OCI-LY3 (cell line): ENCODE measurements around the gene BRCA1.
"Not testable (repeated sequence)": the region's sequence is repeated elsewhere in the genome, so short reads cannot be mapped to it uniquely, and the experiment has no call there.

Experiments used
- H2AFZ ChIP-seq: fragments of 200-600, 300-600 bp; shearing (Covaris generic); 2 replicates; pipeline ENCODE4 v1.6.0; 2014; ENCODE audit warnings: antibody characterized with exemption, low read depth, low read length
- H3K27ac ChIP-seq: fragments of 200-600, 300-600 bp; sonication (generic); 2 replicates; pipeline ENCODE4 v1.5.1; 2014; ENCODE audit warnings: mild to moderate bottlenecking, low read length, moderate library complexity, mixed read lengths
- H3K27me3 ChIP-seq: fragments of 200-600, 300-600 bp; sonication (generic); 2 replicates; pipeline ENCODE4 v1.6.1; 2014; ENCODE audit warnings: low read depth, low read length, mixed read lengths
- H3K36me3 ChIP-seq: fragments of 200-600, 300-600 bp; sonication (generic); replicated peaks from 2 replicates; pipeline ENCODE3; 2014; ENCODE audit warnings: low read depth, low read length, mixed read lengths
- H3K4me1 ChIP-seq: fragments of 300-600, 200-600 bp; sonication (generic); 2 replicates; pipeline ENCODE4 v1.6.1; 2014; ENCODE audit warnings: low read length, mixed read lengths
- H3K4me2 ChIP-seq: fragments of 200-600, 300-600 bp; sonication (generic); 2 replicates; pipeline ENCODE4 v1.6.1; 2014; ENCODE audit warnings: low read length, mixed read lengths
- H3K4me3 ChIP-seq: fragments of 300-600, 200-600 bp; sonication (generic); 2 replicates; pipeline ENCODE4 v1.5.1; 2014; ENCODE audit warnings: antibody characterized with exemption, mild to moderate bottlenecking, low read length, moderate library complexity
- H3K79me2 ChIP-seq: fragments of 300-600, 200-600 bp; shearing (Covaris generic); 2 replicates; pipeline ENCODE4 v1.6.1; 2014; ENCODE audit warnings: mild to moderate bottlenecking, low read length, mixed read lengths
- H3K9ac ChIP-seq: fragments of 300-600, 200-600 bp; shearing (Covaris generic); 2 replicates; pipeline ENCODE4 v1.6.0; 2014; ENCODE audit warnings: mild to moderate bottlenecking, low read length, moderate library complexity
- H3K9me3 ChIP-seq: fragments of 200-600, 300-600 bp; shearing (Covaris generic); 2 replicates; pipeline ENCODE4 v1.6.1; 2014; ENCODE audit warnings: low read length, mixed read lengths; ENCODE audit not compliant: insufficient read depth
- H4K20me1 ChIP-seq: fragments of 200-600, 300-600 bp; sonication (generic); 2 replicates; pipeline ENCODE4 v1.6.1; 2016; ENCODE audit warnings: low read length, mixed read lengths; ENCODE audit not compliant: insufficient read depth
- EZH2phosphoT487 ChIP-seq: fragments of 200-600 bp; shearing (Covaris generic); IDR thresholded peaks from 2 replicates; pipeline ENCODE4 v1.6.1; 2018; ENCODE audit warnings: antibody characterized with exemption, mixed run types, low read depth
- TF ChIP-seq, protein P1 (sequence below): fragments of 200-600, 300-600 bp; sonication (generic); IDR thresholded peaks from 2 replicates; pipeline ENCODE4 v1.5.1; 2014; ENCODE audit warnings: antibody characterized with exemption, low read length, low read depth

The BRCA1 gene

DNA sequence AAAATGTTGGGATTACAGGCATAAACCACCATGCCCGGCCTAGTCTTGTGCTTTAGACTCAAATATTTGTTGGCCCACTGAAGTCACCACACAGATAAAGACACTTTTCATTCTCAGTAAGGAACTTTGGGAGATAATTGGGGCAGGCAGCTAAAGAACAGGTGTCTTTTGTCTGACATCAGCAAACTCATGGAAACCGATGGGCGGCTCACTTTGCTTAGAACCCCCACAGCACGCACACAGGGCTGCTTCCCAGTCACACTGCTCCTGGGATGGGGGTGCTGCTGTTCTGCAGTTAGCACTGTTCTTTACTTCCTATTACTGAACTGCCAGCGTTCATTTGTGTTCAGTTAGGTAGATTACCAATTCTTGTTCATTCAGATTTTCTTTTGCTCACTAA is 18.0 kb upstream of the BRCA1 start:
- TF ChIP-seq, protein P1, sequence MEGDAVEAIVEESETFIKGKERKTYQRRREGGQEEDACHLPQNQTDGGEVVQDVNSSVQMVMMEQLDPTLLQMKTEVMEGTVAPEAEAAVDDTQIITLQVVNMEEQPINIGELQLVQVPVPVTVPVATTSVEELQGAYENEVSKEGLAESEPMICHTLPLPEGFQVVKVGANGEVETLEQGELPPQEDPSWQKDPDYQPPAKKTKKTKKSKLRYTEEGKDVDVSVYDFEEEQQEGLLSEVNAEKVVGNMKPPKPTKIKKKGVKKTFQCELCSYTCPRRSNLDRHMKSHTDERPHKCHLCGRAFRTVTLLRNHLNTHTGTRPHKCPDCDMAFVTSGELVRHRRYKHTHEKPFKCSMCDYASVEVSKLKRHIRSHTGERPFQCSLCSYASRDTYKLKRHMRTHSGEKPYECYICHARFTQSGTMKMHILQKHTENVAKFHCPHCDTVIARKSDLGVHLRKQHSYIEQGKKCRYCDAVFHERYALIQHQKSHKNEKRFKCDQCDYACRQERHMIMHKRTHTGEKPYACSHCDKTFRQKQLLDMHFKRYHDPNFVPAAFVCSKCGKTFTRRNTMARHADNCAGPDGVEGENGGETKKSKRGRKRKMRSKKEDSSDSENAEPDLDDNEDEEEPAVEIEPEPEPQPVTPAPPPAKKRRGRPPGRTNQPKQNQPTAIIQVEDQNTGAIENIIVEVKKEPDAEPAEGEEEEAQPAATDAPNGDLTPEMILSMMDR, result no peak
- no peak for TF ChIP-seq EZH2phosphoT487
- Histone ChIP-seq H2AFZ (no peak overlapping the region), H3K27ac (no peak overlapping the region), H3K79me2 (no peaks in the 10 kb centered on the region), H3K27me3 (no peaks in the 10 kb centered on the region), H3K4me2 (no peak overlapping the region), H3K9ac (no peak overlapping the region), H3K9me3 (no peaks in the 10 kb centered on the region), H3K4me1 (no peaks in the 10 kb centered on the region), H3K4me3 (no peak overlapping the region), H3K36me3 (no peaks in the 10 kb centered on the region), H4K20me1 (no peaks in the 10 kb centered on the region)

GRCh38 chr17:43142153-43142552 is 17.0 kb upstream of the BRCA1 start:
- Histone ChIP-seq H3K36me3 (no peaks in the 10 kb centered on the region), H2AFZ (no peak overlapping the region), H3K27me3 (no peaks in the 10 kb centered on the region), H3K9me3 (no peaks in the 10 kb centered on the region), H3K4me3 (no peak overlapping the region), H3K4me1 (no peaks in the 10 kb centered on the region), H3K79me2 (no peaks in the 10 kb centered on the region), H3K27ac (no peak overlapping the region), H3K9ac (no peak overlapping the region), H3K4me2 (no peak overlapping the region), H4K20me1 (no peaks in the 10 kb centered on the region)
- TF ChIP-seq EZH2phosphoT487, result no peak
- TF ChIP-seq, protein P1, result no peak

DNA sequence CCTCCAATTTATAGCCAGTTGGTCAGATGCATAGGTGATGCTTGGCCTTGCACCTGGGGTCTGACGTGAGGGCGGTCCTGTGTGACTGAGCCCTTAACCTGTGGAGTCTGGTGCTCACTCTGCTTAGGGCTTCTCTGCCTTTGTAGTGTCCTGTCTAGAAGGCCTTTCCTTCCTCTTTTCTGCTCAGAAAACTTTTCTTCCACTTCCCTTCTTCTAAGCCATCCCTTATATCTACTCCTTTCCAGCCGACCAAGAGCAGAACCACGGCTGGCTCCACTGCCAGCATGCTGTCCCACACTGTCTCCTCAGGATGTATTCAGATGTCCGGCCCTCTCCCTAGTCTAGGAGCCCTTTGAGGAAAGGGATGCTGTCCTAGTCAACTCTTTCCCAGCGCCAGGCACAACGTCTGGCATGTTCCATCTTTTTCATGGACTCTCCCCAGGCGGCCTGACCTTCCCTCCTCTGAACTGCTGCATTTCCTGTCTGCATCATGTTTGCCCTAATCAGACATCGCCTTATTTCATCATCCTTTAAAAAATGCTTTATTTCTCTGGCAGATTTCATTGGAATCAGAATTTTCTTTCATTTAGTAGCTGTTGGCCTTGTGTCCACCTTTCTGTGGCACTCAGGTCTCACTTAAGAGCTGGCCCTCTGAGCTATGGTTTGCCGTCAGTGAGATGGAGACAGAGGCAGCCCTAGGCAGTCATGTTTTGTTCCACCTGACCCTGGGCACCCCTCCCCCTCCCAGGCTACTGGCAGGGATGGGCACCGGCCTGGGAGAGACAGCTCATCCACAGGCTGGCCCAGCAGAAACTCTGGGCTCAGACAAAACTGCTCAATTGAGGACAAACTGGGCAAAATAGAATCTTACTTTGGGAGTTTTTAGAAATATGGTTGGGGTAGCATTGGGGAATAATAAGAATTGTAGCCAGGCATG is 15.5 kb upstream of the BRCA1 start:
- no peak overlapping the region for H3K4me2 ChIP-seq
- no peaks in the 10 kb centered on the region for H3K4me1 ChIP-seq
- no peak overlapping the region for H3K27ac ChIP-seq
- no peaks in the 10 kb centered on the region for H4K20me1 ChIP-seq
- H3K79me2 ChIP-seq, result no peaks in the 10 kb centered on the region
- no peak overlapping the region for H3K4me3 ChIP-seq
- no peaks in the 10 kb centered on the region for H3K27me3 ChIP-seq
- no peaks in the 10 kb centered on the region for H3K9me3 ChIP-seq
- H3K36me3 ChIP-seq, result no peaks in the 10 kb centered on the region
- H2AFZ ChIP-seq, result no peak overlapping the region
- TF ChIP-seq, protein P1, result no peak
- TF ChIP-seq EZH2phosphoT487, result no peak
- H3K9ac ChIP-seq, result no peak overlapping the region

- H3K9me3 ChIP-seq, H3K79me2 ChIP-seq, H3K9ac ChIP-seq, H4K20me1 ChIP-seq, H3K4me1 ChIP-seq, H3K4me2 ChIP-seq, H3K27me3 ChIP-seq, H3K36me3 ChIP-seq, H3K27ac ChIP-seq, H2AFZ ChIP-seq, H3K4me3 ChIP-seq: not testable (repeated sequence)
These were observed 13.4 kb upstream of the BRCA1 start for GRCh38 chr17:43138531-43138930.

DNA sequence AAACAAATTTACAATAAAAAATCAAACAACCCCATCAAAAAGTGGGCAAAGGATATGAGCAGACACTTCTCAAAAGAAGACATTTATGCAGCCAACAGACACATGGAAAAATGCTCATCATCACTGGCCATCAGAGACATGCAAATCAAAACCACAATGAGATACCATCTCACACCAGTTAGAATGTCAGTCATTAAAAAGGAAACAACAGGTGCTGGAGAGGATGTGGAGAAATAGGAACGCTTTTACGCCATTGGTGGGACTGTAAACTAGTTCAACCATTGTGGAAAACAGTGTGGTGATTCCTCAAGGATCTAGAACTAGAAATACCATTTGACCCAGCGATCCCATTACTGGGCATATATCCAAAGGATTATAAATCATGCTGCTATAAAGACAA is 11.4 kb upstream of the BRCA1 start:
- not testable (repeated sequence) for H3K4me2 ChIP-seq

More for the DNA sequence above, 11.4 kb upstream of the BRCA1 start:
- not testable (repeated sequence) for H3K9me3 ChIP-seq, H3K79me2 ChIP-seq, H3K36me3 ChIP-seq, H4K20me1 ChIP-seq, H3K4me1 ChIP-seq, H2AFZ ChIP-seq, H3K27ac ChIP-seq, H3K27me3 ChIP-seq, H3K9ac ChIP-seq, H3K4me3 ChIP-seq
